SHP77 (cell line): ENCODE results near the gene ARHGEF40.
A peak's percentile ranks its signal among the peaks of the same experiment; 100 is the strongest.

Source experiments
- DNase-seq, 2 experiments: peaks; one replicate each; lab custom pipeline; 2025; lab: John Stamatoyannopoulos, UW

Gene ARHGEF40

GRCh38 chr14:21070083-21070609 lies at the start of gene ARHGEF40:
TSS of gene ARHGEF40 (plus strand) at chr14:21070304. CDS start at chr14:21070397, 93 bp downstream.
- peak; percentile 39 to 57 for DNase-seq

- no peak for DNase-seq
Measured at GRCh38 chr14:21020977-21021545, 49.0 kb upstream of the ARHGEF40 start.

GRCh38 chr14:21022686-21023085 lies 47.4 kb upstream of the ARHGEF40 start:
- DNase-seq: no peak

GRCh38 chr14:21023174-21023573 lies 46.9 kb upstream of the ARHGEF40 start:
- no peak for DNase-seq

- no peak for DNase-seq
Measured at GRCh38 chr14:21023817-21024584, 46.1 kb upstream of the ARHGEF40 start.

GRCh38 chr14:21024585-21025370 lies 45.3 kb upstream of the ARHGEF40 start, which contains the start of gene NDRG2:
TSS of gene NDRG2 (minus strand) at chr14:21025061. CDS start at chr14:21023315, 1,746 bp downstream.
- peak in 1 of 2 experiments; percentile 11 for DNase-seq

- no peak for DNase-seq
Measured at GRCh38 chr14:21025371-21026273, 44.5 kb upstream of the ARHGEF40 start.

GRCh38 chr14:21026274-21026987 lies 43.7 kb upstream of the ARHGEF40 start:
- DNase-seq: no peak

- no peak for DNase-seq
Measured at GRCh38 chr14:21026988-21027315, 43.2 kb upstream of the ARHGEF40 start.

- no peak for DNase-seq
Measured at GRCh38 chr14:21029917-21030316, 40.2 kb upstream of the ARHGEF40 start, which contains the start of gene TPPP2. TSS of gene TPPP2 (plus strand) at chr14:21030217. CDS start at chr14:21030582, 365 bp downstream.

GRCh38 chr14:21030531-21030930 lies 39.6 kb upstream of the ARHGEF40 start:
- no peak for DNase-seq

GRCh38 chr14:21032326-21033132 lies 37.6 kb upstream of the ARHGEF40 start:
- DNase-seq: no peak

GRCh38 chr14:21033133-21033698 lies 36.9 kb upstream of the ARHGEF40 start:
- DNase-seq: no peak

- DNase-seq: no peak
Measured at GRCh38 chr14:21034707-21035106, 35.4 kb upstream of the ARHGEF40 start, which contains the start of gene RNASE13. TSS of gene RNASE13 (minus strand) at chr14:21034807. CDS start at chr14:21034288, 519 bp downstream.

GRCh38 chr14:21036751-21037150 lies 33.4 kb upstream of the ARHGEF40 start:
- DNase-seq: no peak

GRCh38 chr14:21037156-21037555 lies 32.9 kb upstream of the ARHGEF40 start:
- DNase-seq: no peak

- peak; percentile 92 to 93 for DNase-seq
Measured at GRCh38 chr14:21038441-21039422, 31.4 kb upstream of the ARHGEF40 start.
